A673 (cell line): Measurements from ENCODE around the gene FGF7.

Experiments
- CTCF ChIP-seq: fragments of 300-800, 200-600 bp; sonication (generic); conservative IDR thresholded peaks from 2 replicates; pipeline ENCODE4 v1.5.1; 2017; ENCODE audit warnings: low read depth, mild to moderate bottlenecking, antibody characterized with exemption, low read length, moderate library complexity, mixed read lengths
- EZH2 ChIP-seq: fragments of 200-600 bp; sonication (generic); IDR thresholded peaks from 2 replicates; pipeline ENCODE4 v1.6.1; 2017; ENCODE audit warnings: borderline replicate concordance, low read depth, mild to moderate bottlenecking, mixed read lengths, antibody characterized with exemption, low read length; ENCODE audit not compliant: poor library complexity, severe bottlenecking

- TF ChIP-seq CTCF = no peak
- TF ChIP-seq EZH2 = no peak
These were observed 71.8 kb downstream of the FGF7 start for GRCh38 chr15:49494842-49495241.
